Smooth muscle cell (in vitro differentiated cells): ENCODE measurements around the gene OGFR. TPM values are rescaled to one million over a fixed set of nuclear protein-coding genes. Genes with fewer than 3 reads are reported as not detected.

ENCODE experiments used
- DNase-seq: peaks from one replicate; lab custom pipeline; 2025; ENCODE audit not compliant: unreplicated experiment; lab: John Stamatoyannopoulos, UW
- H2AFZ ChIP-seq: fragments of 200-600 bp; sonication (generic); 2 replicates; pipeline ENCODE4 v1.6.0; 2016; ENCODE audit warnings: antibody characterized with exemption, low read depth, mild to moderate bottlenecking
- H3F3A ChIP-seq: fragments of 200-600 bp; sonication (generic); 2 replicates; pipeline ENCODE4 v1.6.0; 2017; ENCODE audit warnings: antibody characterized with exemption, low read depth
- H3K27ac ChIP-seq: fragments of 200-600 bp; sonication (generic); 2 replicates; pipeline ENCODE4 v1.5.1; 2016; ENCODE audit warnings: low read depth, mild to moderate bottlenecking
- H3K27me3 ChIP-seq: fragments of 200-600 bp; sonication (generic); 2 replicates; pipeline ENCODE4 v1.6.1; 2016; ENCODE audit warnings: low read depth, mild to moderate bottlenecking
- H3K36me3 ChIP-seq: fragments of 200-600 bp; sonication (generic); 2 replicates; pipeline ENCODE4 v1.5.1; 2016; ENCODE audit warnings: low read depth
- H3K4me1 ChIP-seq: fragments of 200-600 bp; sonication (generic); 2 replicates; pipeline ENCODE4 v1.5.1; 2016; ENCODE audit warnings: low read depth
- H3K4me2 ChIP-seq: fragments of 200-600 bp; sonication (generic); 2 replicates; pipeline ENCODE4 v1.6.0; 2016; ENCODE audit warnings: mild to moderate bottlenecking
- H3K4me3 ChIP-seq: fragments of 200-600 bp; sonication (generic); 2 replicates; pipeline ENCODE4 v1.5.1; 2016; ENCODE audit warnings: mild to moderate bottlenecking
- H3K79me2 ChIP-seq: fragments of 200-600 bp; sonication (generic); 2 replicates; pipeline ENCODE4 v1.6.0; 2016; ENCODE audit warnings: low read depth, mild to moderate bottlenecking
- H3K9ac ChIP-seq: fragments of 200-600 bp; sonication (generic); 2 replicates; pipeline ENCODE4 v1.6.0; 2016; ENCODE audit warnings: low read depth
- H3K9me3 ChIP-seq: fragments of 200-600 bp; sonication (generic); replicated peaks from 2 replicates; pipeline ENCODE4 v1.5.1; 2016; ENCODE audit warnings: low read depth
- H4K20me1 ChIP-seq: fragments of 200-600 bp; sonication (generic); 2 replicates; pipeline ENCODE4 v1.6.0; 2016; ENCODE audit warnings: low read depth
- CTCF ChIP-seq: fragments of 200-600 bp; sonication (generic); IDR thresholded peaks from 2 replicates; pipeline ENCODE4 v1.5.1; 2017; ENCODE audit warnings: borderline replicate concordance, mild to moderate bottlenecking, antibody characterized with exemption; ENCODE audit not compliant: insufficient read depth, poor library complexity, severe bottlenecking
- WGBS: methylation state at CpG from one replicate; pipeline ENCODE4 v1.1.7; 2016; ENCODE audit warnings: low lambda C conversion rate; 5-methylcytosine and 5-hydroxymethylcytosine counted together
- polyA plus RNA-seq: library from polyadenylated mRNA; unstranded; fragments of >200 nt; fragmentation: Nextera tagmentation; extraction: Ambion mirVana; gene quantifications from 2 replicates; pipeline ENCODE4 v1.2.1, GENCODE V29; 2016
- total RNA-seq: library from RNA; depleted of rRNA; stranded (reverse); fragments of >200 nt; gene quantifications from 2 replicates; pipeline ENCODE4 v1.2.3, GENCODE V29; 2014

OGFR gene
- total and polyA plus RNA-seq, 2 experiments from 2014 or later, result 24.4 to 53.2 TPM

- H3K27ac ChIP-seq, result no peak overlapping the region
- H3K79me2 ChIP-seq, result peaks cover 18% of the 10 kb centered on the region
- no peak overlapping the region for H3K9ac ChIP-seq
- 96% methylated on average over 18 of the region's 23 CpGs for WGBS
- H3F3A ChIP-seq, result no peaks in the 10 kb centered on the region
- H4K20me1 ChIP-seq, result peaks cover 24% of the 10 kb centered on the region
- H3K4me3 ChIP-seq, result no peak overlapping the region
- no peak overlapping the region for H3K4me2 ChIP-seq
- no peaks in the 10 kb centered on the region for H3K27me3 ChIP-seq
- no peak for TF ChIP-seq CTCF
- no peaks in the 10 kb centered on the region for H3K36me3 ChIP-seq
- H3K4me1 ChIP-seq, result peaks cover 15% of the 10 kb centered on the region
- no peak overlapping the region for H2AFZ ChIP-seq
- DNase-seq, result no peak
- no peaks in the 10 kb centered on the region for H3K9me3 ChIP-seq
Measured at GRCh38 chr20:62858058-62858830, 53.6 kb downstream of the OGFR start.

GRCh38 chr20:62859721-62860120 lies 55.1 kb downstream of the OGFR start:
- H3K4me2 ChIP-seq, result peak overlapping the region; percentile 80
- H3K27ac ChIP-seq, result peak overlapping the region; percentile 37
- no peak for TF ChIP-seq CTCF
- H3K4me3 ChIP-seq, result peak overlapping the region; percentile 43
- no peaks in the 10 kb centered on the region for H3K9me3 ChIP-seq
- H3K4me1 ChIP-seq, result peaks cover 15% of the 10 kb centered on the region
- peaks cover 18% of the 10 kb centered on the region for H3K79me2 ChIP-seq
- H3K27me3 ChIP-seq, result no peaks in the 10 kb centered on the region
- H3K36me3 ChIP-seq, result no peaks in the 10 kb centered on the region
- H3K9ac ChIP-seq, result no peak overlapping the region
- H2AFZ ChIP-seq, result no peak overlapping the region
- peaks cover 24% of the 10 kb centered on the region for H4K20me1 ChIP-seq
- no peak for DNase-seq
- H3F3A ChIP-seq, result no peaks in the 10 kb centered on the region
- whole genome bisulfite sequencing, result 93% methylated on average over 12 of the region's 12 CpGs

DNA sequence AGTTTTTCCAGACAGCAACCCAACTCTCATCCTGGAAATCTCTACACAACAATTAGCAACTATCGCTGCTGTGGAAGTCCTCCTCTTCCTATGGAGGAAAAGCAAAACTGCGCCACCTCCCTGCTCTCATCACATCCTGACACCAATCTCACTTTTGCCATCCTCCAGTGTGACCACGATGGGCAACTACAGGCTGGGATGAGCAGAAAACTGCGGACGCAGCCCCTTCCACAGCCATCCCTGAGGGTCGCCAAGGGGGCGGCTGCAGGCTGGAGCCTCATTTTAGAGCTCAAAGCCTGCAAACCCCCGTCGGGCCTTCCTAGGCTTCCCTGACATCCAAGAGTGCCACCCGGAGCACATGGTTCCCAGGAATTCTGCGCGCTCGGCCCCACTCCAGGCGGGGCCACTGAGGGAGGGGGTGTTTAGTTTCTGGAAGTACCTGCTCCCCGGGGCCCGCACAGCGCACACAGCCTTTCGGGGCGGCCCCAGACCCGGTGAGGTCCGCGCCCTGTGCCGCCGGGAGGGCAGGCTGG lies 55.8 kb downstream of the OGFR start:
- no peaks in the 10 kb centered on the region for H3K27me3 ChIP-seq
- no peak for DNase-seq
- 8% methylated on average over 24 of the region's 24 CpGs for WGBS
- peaks cover 15% of the 10 kb centered on the region for H3K4me1 ChIP-seq
- TF ChIP-seq CTCF, result no peak
- no peaks in the 10 kb centered on the region for H3F3A ChIP-seq
- peaks cover 24% of the 10 kb centered on the region for H4K20me1 ChIP-seq
- H3K36me3 ChIP-seq, result no peaks in the 10 kb centered on the region
- peak overlapping the region; percentile 37 for H3K27ac ChIP-seq
- no peaks in the 10 kb centered on the region for H3K9me3 ChIP-seq
- H3K4me2 ChIP-seq, result peak overlapping the region; percentile 80
- H3K4me3 ChIP-seq, result peak overlapping the region; percentile 43
- no peak overlapping the region for H3K9ac ChIP-seq
- no peak overlapping the region for H2AFZ ChIP-seq
- peaks cover 18% of the 10 kb centered on the region for H3K79me2 ChIP-seq
